ENCODE results near the gene CTNND2.

GRCh38 chr5:11790201-11790600 lies 114.0 kb downstream of the CTNND2 start:
- TF ChIP-seq, protein P1, sequence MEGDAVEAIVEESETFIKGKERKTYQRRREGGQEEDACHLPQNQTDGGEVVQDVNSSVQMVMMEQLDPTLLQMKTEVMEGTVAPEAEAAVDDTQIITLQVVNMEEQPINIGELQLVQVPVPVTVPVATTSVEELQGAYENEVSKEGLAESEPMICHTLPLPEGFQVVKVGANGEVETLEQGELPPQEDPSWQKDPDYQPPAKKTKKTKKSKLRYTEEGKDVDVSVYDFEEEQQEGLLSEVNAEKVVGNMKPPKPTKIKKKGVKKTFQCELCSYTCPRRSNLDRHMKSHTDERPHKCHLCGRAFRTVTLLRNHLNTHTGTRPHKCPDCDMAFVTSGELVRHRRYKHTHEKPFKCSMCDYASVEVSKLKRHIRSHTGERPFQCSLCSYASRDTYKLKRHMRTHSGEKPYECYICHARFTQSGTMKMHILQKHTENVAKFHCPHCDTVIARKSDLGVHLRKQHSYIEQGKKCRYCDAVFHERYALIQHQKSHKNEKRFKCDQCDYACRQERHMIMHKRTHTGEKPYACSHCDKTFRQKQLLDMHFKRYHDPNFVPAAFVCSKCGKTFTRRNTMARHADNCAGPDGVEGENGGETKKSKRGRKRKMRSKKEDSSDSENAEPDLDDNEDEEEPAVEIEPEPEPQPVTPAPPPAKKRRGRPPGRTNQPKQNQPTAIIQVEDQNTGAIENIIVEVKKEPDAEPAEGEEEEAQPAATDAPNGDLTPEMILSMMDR (IDR thresholded peaks at IDR 0.05) = no peak
- TF ChIP-seq POLR2AphosphoS5 (IDR thresholded peaks at IDR 0.05) = no peak
- TF ChIP-seq EP300 (IDR thresholded peaks at IDR 0.05) = no peak
